Upper lobe of left lung (tissue), 6 donors: ENCODE data around the gene CFAP43. TPM values are rescaled to one million over a fixed set of nuclear protein-coding genes. Genes with fewer than 3 reads are reported as not detected.

ENCODE experiments used
- ATAC-seq, 2 donors: fragments of 200-7000 bp; cut with Tn5 transposase; one replicate each; pipeline ENCODE4 v1.9.1; 2022; ENCODE audit warnings: mild to moderate bottlenecking in 2 of 2, moderate library complexity in 2 of 2; ENCODE audit not compliant: low FRiP score in 2 of 2
- DNase-seq, 2 donors: peaks; one replicate each; pipeline ENCODE4 v3.0.0-alpha.2; 2019 to 2020
- H3K27ac ChIP-seq, 4 donors: fragments of 200-600 bp; sonication (generic); one replicate each; pipeline ENCODE4 v1.5.1; 2016 to 2019
- H3K27me3 ChIP-seq, 4 donors: fragments of 200-600 bp; sonication (generic); one replicate each; pipeline ENCODE4 v1.5.1; 2017 to 2019
- H3K36me3 ChIP-seq, 4 donors: fragments of 200-600 bp; sonication (generic); one replicate each; pipeline ENCODE4 v1.5.1; 2016 to 2019
- H3K4me1 ChIP-seq, 4 donors: fragments of 200-600 bp; sonication (generic); one replicate each; pipeline ENCODE4 v1.5.1; 2018 to 2019
- H3K4me3 ChIP-seq, 4 donors: fragments of 200-600 bp; sonication (generic); one replicate each; pipeline ENCODE4 v1.5.1; 2017 to 2019; ENCODE audit warnings: mild to moderate bottlenecking in 2 of 4, moderate library complexity in 1 of 4
- H3K9me3 ChIP-seq, 4 donors: fragments of 200-600 bp; sonication (generic); one replicate each; pipeline ENCODE4 v1.5.1; 2018 to 2019
- CTCF ChIP-seq, 6 experiments: fragments of 450-650 bp in 4 of 6; fragments of 200-600 bp in 2 of 6; sonication (generic) in 2 of 6; IDR thresholded peaks; one replicate each; pipeline ENCODE4 v1.5.1; 2016 to 2019; ENCODE audit warnings: antibody characterized with exemption in 6 of 6
- EP300 ChIP-seq, 4 donors: sonication (generic); formaldehyde crosslinking; IDR thresholded peaks; one replicate each; pipeline ENCODE4 v1.5.1; 2017; ENCODE audit warnings: antibody characterized with exemption in 4 of 4, control low read depth in 2 of 4
- POLR2A ChIP-seq, 4 donors: fragments of 450-650 bp; IDR thresholded peaks; one replicate each; pipeline ENCODE4 v1.5.1; 2016 to 2017; ENCODE audit warnings: antibody characterized with exemption in 4 of 4, mild to moderate bottlenecking in 2 of 4
- POLR2AphosphoS5 ChIP-seq, 2 donors: sonication (generic); formaldehyde crosslinking; IDR thresholded peaks; one replicate each; pipeline ENCODE4 v1.5.1; 2017; ENCODE audit warnings: antibody characterized with exemption in 2 of 2
- WGBS, 2 donors: methylation state at CpG; one replicate each; pipeline ENCODE4 v1.1.5; 2017 to 2018; 5-methylcytosine and 5-hydroxymethylcytosine counted together
- small RNA-seq, 4 donors: library from RNA; depleted of rRNA; stranded (forward); fragments of <200 nt; gene quantifications; one replicate each; pipeline ENCODE3, GENCODE V24; 2016
- total RNA-seq, 6 donors: library from RNA; depleted of rRNA in 4 of 6; stranded (reverse); fragments of >200 nt in 4 of 6; gene quantifications; one replicate each; pipeline versions ENCODE4 v1.1.0 to v1.2.1, GENCODE V29; 2016 to 2021
- donor health status: DM: no; HTN: no; CAD: no; lungs with moderate emphysema.
- donor health status: DM: no; HTN: yes; CAD: no; lungs with severe emphysema.

Gene CFAP43
- total RNA-seq, 6 donors from 2014 or later = 0.69 to 121 (median 10.0) TPM

DNA sequence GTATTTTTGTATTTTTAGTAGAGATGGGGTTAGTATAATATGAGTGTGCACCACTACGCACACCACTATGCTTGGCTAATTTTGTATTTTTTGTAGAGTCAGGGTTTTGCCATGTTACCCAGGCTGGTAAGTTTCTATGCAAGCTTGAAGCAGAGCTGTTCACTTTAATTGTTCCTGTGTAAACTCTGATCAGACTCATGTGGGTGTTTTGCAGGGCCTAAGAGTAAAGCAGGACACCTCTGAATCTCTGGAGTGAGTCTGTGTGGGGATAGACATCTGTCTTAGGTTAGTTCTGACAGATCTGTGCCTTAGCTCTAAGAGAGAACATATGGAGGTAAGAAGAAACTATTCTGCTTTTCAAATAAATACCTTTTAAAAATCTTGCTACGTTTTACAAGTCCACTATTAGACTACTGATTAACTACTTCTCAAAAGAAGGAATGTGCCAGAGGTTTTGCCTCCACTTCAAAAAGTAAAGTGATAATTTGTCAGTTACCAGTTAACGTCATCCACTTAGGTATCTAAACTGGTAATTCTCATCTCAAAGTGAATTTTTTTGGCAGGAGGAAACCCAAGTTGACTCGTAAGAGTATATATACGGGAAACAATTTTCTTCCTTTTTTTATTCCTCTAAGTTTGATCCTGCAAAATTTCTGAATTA, 147.6 kb downstream of the CFAP43 start:
- TF ChIP-seq POLR2AphosphoS5 (IDR thresholded peaks at IDR 0.05) (no peak), EP300 (IDR thresholded peaks at IDR 0.05) (no peak), POLR2A (IDR thresholded peaks at IDR 0.05) (no peak), CTCF (IDR thresholded peaks at IDR 0.05) (no peak)
- ATAC-seq (peak in 1 of 2 donors; percentile 43), DNase-seq (no peak)
- WGBS, 2 donors = 58 to 72% methylated on average over 5 of the region's 5 CpGs
- H3K9me3 ChIP-seq = no peaks in the 10 kb centered on the region
- no peak overlapping the region for H3K4me3 ChIP-seq
- H3K36me3 ChIP-seq = no peaks in the 10 kb centered on the region
- peak overlapping the region in 1 of 4 donors; percentile 20 for H3K27ac ChIP-seq
- no peaks in the 10 kb centered on the region for H3K27me3 ChIP-seq
- H3K4me1 ChIP-seq = peaks cover 0 to 6% (median 0%) of the 10 kb centered on the region in 4 donors

GRCh38 chr10:104081998-104082397, 150.2 kb downstream of the CFAP43 start:
- H3K9me3 ChIP-seq = no peaks in the 10 kb centered on the region
- DNase-seq (no peak), ATAC-seq (no peak)
- H3K4me3 ChIP-seq = no peak overlapping the region
- H3K27me3 ChIP-seq = no peaks in the 10 kb centered on the region
- no peak for TF ChIP-seq EP300 (IDR thresholded peaks at IDR 0.05)
- TF ChIP-seq CTCF (IDR thresholded peaks at IDR 0.05) = no peak
- TF ChIP-seq POLR2A (IDR thresholded peaks at IDR 0.05) = no peak
- no peak for TF ChIP-seq POLR2AphosphoS5 (IDR thresholded peaks at IDR 0.05)
- H3K36me3 ChIP-seq = no peaks in the 10 kb centered on the region
- 84% methylated on average over 5 of the region's 5 CpGs for WGBS, 2 donors
- H3K4me1 ChIP-seq = peaks cover 0 to 10% (median 3%) of the 10 kb centered on the region in 4 donors
- no peak overlapping the region for H3K27ac ChIP-seq

- Histone ChIP-seq H3K4me3 (no peak overlapping the region), H3K27ac (no peak overlapping the region), H3K9me3 (no peaks in the 10 kb centered on the region), H3K27me3 (no peaks in the 10 kb centered on the region), H3K4me1 (peaks cover 0 to 14% (median 6%) of the 10 kb centered on the region in 4 donors), H3K36me3 (no peaks in the 10 kb centered on the region)
- ATAC-seq (no peak), DNase-seq (no peak)
- TF ChIP-seq POLR2A (IDR thresholded peaks at IDR 0.05) = no peak
- TF ChIP-seq CTCF (IDR thresholded peaks at IDR 0.05) = peak in 5 of 6 experiments; percentile 11 to 32 (median 25)
- 51 to 65% methylated on average over 1 of the region's 1 CpG for WGBS, 2 donors
These were observed 151.4 kb downstream of the CFAP43 start for GRCh38 chr10:104080762-104081161.

Small RNA genes lying within 50 kb of the gene (small RNA-seq; reads per million reads assigned to genes)
- gene MIR4482 = 0.06 to 0.72 (median 0.26) reads per million in 4 donors
- gene MIR609 = 0 reads per million in 4 donors

Other genes with a start within 250 kb of the CFAP43 start
- 1 to 10 TPM; 1.0 to 2.0 (median 1.6) TPM for gene COL17A1, start 146.5 kb downstream of the CFAP43 start, total RNA-seq
- gene SFR1, start 110.2 kb downstream of the CFAP43 start, total RNA-seq = 10 to 100 TPM in 1 of 6 donors, 1 to 10 TPM in 5; 3.1 to 11.9 (median 7.3) TPM
- gene GSTO1, start 22.5 kb upstream of the CFAP43 start, total RNA-seq = 100 to 1,000 TPM in 3 of 6 donors, 10 to 100 TPM in 3; 30.4 to 147 (median 102) TPM
- gene GSTO2, start 36.8 kb upstream of the CFAP43 start, total RNA-seq = 10 to 100 TPM in 1 of 6 donors, 1 to 10 TPM in 5; 2.8 to 11.2 (median 7.8) TPM
- gene ITPRIP, start 106.1 kb upstream of the CFAP43 start, total RNA-seq = 10 to 100 TPM; 28.3 to 86.2 (median 34.4) TPM
- 10 to 100 TPM in 1 of 6 donors, 1 to 10 TPM in 3, under 1 TPM in 2; 0.14 to 11.0 (median 1.0) TPM for gene CFAP58, start 121.5 kb upstream of the CFAP43 start, total RNA-seq